NCI-H526 treated with DMSO at 0.1 percent for 48 hours (cell line): ENCODE results near the gene TMX4.
"Not testable (repeated sequence)": the region's sequence is repeated elsewhere in the genome, so short reads cannot be mapped to it uniquely, and the experiment has no call there.

Experiments
- DNase-seq: peaks from one replicate; lab custom pipeline; 2025; lab: John Stamatoyannopoulos, UW

Gene TMX4

GRCh38 chr20:7967199-7967844, 52.2 kb downstream of the TMX4 start:
- no peak for DNase-seq

GRCh38 chr20:7966176-7966575, 53.4 kb downstream of the TMX4 start:
- DNase-seq: no peak

DNA sequence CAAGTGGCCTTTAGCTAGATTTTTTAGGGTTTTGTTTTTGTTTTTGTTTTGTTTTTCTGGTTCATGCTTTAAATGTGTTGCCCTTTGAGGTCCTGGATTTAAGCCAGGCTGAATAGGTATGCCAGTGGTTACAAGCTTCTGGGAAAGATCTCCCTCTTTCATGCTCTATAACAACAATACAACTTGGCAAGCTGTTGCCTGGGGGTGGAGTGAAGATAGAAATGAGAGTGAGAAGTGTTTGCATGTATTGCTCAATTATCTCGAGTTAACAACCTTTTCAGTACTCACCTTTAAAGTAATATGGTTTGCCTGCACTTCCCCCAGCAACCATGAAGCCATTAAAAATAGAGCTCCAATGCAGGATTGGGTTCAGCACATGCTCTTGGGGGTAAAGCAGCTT, 60.1 kb downstream of the TMX4 start:
- DNase-seq: no peak

DNA sequence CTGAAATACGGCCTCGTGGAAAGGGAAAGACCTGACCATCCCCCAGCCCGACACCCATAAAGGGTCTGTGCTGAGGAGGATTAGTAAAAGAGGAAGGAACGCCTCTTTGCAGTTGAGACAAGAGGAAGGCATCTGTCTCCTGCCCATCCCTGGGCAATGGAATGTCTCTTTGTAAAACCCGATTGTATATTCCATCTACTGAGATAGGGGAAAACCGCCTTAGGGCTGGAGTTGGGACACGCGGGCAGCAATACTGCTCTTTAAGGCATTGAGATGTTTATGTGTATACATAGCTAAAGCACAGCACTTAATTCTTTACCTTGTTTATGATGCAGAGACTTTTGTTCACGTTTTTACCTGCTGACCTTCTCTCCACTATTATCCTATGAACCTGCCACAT, 63.0 kb downstream of the TMX4 start:
- not testable (repeated sequence) for DNase-seq

DNA sequence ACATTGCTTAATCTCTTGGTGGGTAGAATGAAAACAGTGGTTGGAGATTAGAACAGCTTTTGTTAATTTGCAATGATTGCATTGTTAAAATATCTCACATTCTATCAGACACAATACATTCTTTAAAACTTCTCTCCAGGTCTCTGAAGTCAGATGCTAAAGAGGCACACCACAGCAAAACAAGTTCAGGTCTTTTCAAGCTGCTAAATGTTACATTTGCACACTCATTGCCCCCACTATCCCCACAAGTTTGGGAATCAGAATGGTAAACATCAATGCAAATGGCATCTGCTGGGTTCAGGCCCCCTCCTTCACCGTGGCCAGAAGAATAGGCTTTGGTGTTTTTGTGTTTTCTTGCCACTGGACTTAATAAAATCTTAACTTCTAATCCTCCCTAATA, 69.2 kb downstream of the TMX4 start:
- no peak for DNase-seq

DNA sequence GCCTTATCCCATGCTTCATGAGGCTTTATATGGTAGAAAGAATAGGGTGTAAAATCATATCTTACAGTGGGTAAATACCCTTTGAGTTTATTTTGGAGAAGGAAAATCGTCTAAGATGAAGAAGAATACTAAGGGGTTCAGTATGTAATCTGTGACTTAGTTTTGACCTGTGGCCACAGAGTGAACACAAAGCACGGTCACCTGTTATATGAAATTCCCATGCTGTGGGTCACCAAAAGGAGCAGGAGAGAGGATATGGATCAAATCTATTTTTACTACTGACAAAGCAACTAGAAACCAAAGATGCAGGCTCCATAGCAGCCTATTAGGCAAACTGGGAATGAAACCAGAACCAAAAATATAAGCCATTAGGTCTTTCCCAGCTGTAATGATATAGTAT, 75.7 kb downstream of the TMX4 start:
- no peak for DNase-seq

DNA sequence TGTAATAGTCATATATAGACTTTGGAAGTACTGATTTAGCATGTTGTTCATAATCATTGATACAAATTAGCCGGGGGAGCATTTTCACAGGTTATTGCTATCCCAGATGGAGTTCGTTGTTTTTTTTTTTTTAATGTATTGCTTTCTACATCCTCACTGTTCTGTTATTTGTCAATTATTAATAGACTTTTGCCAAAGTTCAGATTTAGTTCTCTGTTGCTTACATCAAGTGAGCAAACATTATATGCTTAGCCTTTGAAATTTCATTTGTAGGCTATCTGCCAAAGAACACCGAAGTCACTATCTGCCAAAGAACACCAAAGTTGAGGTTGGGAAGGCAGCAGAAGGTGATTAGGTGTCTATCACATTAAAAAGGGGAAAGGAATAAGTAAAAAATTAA, 79.2 kb downstream of the TMX4 start, which contains the start of gene HAO1:
Gene HAO1, minus strand, starts transcription at position 118 of the 400 bp plus-strand sequence. Its CDS starts 36 bp downstream, at position 82.
- DNase-seq: no peak

- DNase-seq: no peak
Measured at GRCh38 chr20:7939663-7940062, 79.9 kb downstream of the TMX4 start.

DNA sequence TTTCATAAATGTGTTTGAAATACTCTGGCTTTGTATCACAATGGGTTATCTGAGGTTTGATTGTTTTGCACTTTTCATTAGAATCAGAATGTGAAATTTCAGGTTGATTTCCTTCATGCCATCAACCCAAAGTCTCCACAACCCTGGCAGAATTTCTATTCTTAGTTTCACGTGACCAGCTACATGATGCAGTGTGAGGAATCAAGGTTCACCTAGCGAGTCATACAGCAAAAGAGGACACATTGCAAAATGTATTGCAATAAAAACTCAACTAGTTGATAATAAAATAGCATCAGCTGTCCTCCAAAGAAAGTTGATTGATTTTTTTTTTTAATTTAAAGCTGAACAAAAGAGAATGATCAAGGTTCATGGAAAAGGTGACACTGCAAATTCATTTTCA, 81.5 kb downstream of the TMX4 start:
- DNase-seq: no peak

DNA sequence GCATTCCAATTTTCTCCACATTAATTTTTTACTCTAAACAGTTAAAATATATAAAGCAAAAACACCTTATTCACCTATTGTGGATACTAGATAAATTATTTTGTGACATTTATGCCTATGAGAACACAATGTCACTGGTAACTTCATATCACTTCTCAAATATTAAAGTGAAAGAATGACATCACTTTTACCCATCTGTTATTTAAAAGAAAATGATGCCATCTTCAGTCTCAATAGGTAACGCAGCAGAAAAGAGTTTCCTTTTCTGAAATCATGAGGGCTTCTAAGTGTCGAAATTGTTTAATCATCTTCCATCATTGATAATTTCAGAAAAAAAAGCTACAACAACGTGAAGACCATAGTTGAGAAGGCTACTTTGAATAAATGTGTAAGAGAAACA, 82.2 kb downstream of the TMX4 start:
- no peak for DNase-seq

- DNase-seq: no peak
Measured at GRCh38 chr20:7935027-7935551, 84.5 kb downstream of the TMX4 start.

DNA sequence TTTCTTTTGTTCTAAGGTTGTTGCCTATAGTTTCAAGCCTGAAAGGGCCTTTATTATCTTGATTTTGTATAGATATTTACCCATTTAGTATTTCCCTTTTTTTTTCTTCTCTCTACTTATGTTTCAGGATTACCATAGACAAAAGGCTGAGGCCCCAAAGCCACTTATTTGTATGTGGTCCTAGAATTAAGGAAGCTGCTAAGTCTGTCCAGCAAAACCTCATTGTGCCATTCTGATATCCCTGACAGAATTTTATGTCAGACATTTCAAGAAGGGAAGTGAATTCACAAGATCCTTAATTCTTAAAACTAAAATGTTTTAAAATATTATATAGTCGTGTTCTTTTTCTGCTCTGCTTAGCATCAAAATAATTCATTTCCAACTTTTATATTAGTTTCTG, 86.2 kb downstream of the TMX4 start:
- DNase-seq: no peak

- no peak for DNase-seq
Measured at GRCh38 chr20:7930343-7930742, 89.2 kb downstream of the TMX4 start.
